HG03060 (cell line): ENCODE data around the gene CCDC97.
"Not testable (repeated sequence)": the region's sequence is repeated elsewhere in the genome, so short reads cannot be mapped to it uniquely, and the experiment has no call there.

ENCODE experiments used
- ATAC-seq: cut with Tn5 transposase; IDR thresholded peaks from one replicate; pipeline ENCODE4 v1.9.1; 2021; ENCODE audit warnings: low read depth, moderate number of reproducible peaks; ENCODE audit not compliant: unreplicated experiment

CCDC97 gene

GRCh38 chr19:41310033-41310831 lies at the start of gene CCDC97:
TSS of gene CCDC97 (plus strand) at chr19:41310172. CDS start at chr19:41310311, 139 bp downstream.
- ATAC-seq = peak; percentile 47

- ATAC-seq = no peak
Observed at GRCh38 chr19:41261474-41262190, 48.3 kb upstream of the CCDC97 start.

- ATAC-seq = no peak
Observed at GRCh38 chr19:41263042-41263849, 46.7 kb upstream of the CCDC97 start.

DNA sequence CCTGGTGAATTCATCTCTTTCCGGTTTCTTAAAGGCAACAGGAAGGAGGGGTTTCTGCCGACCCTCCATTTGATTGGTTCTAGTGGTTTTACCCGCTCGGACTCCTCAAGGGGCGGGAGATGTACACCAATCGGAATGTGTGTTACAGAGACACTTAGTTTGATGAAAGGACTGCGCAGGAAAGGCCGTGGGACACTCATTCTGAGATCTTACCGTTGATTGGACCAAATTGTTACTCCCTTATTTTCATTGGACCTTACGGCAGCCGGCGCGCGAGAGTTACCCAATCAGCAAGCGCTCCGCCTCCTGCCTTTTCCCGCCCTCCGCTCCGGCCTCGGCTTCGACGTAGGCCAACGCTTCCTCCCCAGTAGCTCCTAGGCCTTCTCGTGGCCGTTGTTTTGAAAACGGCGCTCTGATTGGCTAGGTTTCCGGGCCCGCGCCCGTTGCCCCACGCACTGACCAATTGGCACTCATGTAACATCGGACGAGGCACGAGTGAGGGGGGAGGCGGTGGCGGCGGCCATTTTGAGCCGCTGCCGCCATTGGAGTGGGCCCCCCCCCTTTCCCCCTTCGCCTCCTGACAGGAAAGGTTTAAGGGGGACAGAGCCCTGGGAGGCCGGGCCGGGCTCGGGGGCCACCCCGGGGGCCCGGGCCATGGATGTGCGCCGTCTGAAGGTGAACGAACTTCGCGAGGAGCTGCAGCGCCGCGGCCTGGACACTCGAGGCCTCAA lies 46.0 kb upstream of the CCDC97 start, which contains the start of gene HNRNPUL1:
Gene HNRNPUL1, plus strand, starts transcription at position 523 of the 731 bp plus-strand sequence. Its CDS starts 132 bp downstream, at position 655.
- peak; percentile 74 for ATAC-seq

DNA sequence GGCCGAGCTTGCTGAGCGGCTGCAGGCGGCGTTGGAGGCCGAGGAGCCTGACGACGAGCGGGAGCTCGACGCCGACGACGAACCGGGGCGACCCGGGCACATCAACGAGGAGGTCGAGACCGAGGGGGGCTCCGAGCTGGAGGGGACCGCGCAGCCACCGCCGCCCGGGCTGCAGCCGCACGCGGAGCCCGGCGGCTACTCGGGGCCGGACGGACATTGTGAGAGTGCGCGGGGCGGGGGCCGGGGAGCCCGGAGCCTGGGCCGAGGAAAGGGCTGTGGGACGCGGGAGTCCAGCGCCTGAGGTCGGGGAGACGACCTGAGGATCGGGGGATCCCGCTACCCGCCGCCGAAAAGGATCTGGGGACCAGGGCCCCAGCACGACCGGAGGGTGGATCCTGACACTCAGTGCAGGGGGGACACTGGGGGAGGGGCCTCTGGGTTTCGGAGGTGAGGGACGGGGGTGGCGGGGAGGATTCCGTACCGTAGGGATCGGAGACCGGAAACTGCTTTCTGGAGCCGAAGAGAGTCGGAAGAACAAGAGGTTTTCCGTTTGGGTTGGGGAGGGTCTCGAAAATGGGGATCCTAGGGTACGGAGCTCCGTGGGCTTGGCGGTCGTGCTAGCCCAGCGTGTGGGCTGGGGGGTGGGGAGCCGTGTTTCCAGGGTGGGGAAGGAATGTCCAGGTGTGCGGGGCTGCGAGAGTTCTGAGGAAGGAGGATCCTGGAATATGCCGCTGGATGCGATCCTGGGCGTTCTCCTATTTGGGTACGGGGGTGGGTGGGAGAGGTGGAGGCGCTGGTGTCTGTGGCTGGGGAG lies 45.2 kb upstream of the CCDC97 start:
- no peak for ATAC-seq

GRCh38 chr19:41265395-41266153 lies 44.4 kb upstream of the CCDC97 start:
- ATAC-seq = no peak

DNA sequence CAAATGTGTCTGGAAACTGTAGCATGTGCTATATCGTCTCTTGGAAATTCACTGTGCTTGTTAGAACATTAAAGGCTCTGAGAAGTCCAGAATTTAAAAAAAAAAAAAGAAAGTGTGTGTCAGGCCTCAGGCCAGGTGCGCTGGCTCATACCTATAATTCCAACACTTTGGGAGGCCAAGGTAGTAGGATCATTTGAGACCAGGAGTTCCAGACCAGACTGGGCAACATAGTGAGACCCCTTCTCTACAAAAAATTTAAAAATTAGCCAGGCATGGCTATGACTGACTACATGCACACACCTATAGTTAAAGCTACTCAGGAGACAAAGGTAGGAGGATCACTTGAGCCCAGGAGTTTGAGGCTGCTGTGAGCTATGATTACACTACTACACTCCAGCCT lies 40.9 kb upstream of the CCDC97 start:
- ATAC-seq = no peak

- ATAC-seq = no peak
Observed at GRCh38 chr19:41269571-41269970, 40.4 kb upstream of the CCDC97 start.

DNA sequence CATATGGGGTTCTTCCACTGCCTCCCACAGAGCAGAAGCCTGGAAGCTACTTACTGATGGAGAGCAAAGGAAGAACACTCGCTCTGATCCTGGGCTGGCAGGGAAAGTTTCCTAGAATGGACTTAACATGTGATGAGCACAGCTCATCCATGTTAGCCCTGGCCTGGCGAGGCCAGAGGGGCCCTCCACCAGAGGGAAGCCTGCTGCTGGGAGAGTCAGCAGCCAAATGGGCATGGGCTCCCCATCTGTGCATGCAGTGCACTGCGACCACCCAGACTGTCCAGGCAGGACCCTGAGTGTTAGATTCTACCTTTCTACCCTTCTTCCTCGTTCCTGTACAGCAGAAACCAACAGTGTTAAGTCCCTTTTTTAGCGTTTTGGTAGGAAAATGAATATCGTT lies 36.9 kb upstream of the CCDC97 start:
- no peak for ATAC-seq

DNA sequence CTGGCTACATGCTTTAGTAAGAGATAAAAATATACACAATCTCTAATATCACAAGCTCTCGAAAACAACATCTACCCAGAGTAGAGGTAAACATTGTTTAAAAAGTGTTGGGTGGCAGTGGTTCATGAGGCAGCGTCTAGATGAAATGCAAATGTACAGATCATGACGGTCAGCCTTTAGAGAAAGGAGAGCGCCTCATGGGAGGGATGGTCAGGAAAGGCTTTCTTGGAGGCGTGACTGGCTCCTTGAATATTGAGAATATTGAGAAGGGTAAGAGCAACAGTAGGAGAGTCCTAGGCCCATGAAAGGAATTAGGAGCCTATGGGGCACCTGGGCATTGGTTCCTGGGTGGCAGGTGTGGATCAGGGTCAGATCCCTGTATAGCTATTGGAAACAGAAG lies 35.2 kb upstream of the CCDC97 start:
- no peak for ATAC-seq

GRCh38 chr19:41276231-41276630 lies 33.7 kb upstream of the CCDC97 start:
- ATAC-seq = no peak

GRCh38 chr19:41278478-41278877 lies 31.5 kb upstream of the CCDC97 start:
- ATAC-seq = no peak

DNA sequence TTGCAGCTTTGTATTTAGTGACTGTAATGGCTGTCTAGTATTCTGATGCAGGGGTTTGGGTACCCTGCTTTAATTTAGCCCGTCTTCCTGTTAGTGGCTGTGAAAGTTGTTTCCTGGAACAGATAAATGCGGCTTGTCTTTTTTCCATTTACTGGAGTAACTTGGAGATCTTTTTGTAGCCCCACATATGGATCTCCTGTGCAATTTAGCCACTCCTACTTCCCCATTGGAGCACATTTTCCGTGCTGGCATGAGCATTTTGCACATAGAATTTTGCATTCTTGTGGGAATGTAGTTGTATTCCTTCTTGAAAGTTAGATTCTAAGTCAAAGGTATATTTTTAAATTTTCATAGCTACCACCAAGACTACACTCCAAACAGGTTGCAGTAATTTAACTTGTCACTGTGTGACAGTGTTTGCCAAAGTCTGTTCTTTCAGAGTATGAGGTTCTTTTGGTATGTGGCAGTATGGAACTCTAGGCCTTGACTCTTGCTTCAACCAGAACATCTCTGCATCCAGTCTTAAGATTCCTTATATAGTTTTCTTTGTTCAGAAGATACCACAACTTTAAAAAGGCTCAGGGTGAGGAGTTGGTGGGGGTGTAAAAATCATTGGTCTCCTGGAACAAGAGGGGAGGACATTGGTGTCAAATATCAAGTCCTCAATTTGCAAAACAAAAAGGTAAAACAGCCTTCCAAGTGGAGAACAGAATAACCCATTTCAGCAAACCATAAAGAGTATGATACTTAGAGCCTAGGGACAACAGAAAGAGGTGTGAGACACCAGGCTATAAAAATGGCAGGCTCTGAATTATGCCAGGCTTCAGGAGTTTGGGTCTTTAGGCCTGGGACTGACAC lies 21.1 kb upstream of the CCDC97 start:
- ATAC-seq = no peak

DNA sequence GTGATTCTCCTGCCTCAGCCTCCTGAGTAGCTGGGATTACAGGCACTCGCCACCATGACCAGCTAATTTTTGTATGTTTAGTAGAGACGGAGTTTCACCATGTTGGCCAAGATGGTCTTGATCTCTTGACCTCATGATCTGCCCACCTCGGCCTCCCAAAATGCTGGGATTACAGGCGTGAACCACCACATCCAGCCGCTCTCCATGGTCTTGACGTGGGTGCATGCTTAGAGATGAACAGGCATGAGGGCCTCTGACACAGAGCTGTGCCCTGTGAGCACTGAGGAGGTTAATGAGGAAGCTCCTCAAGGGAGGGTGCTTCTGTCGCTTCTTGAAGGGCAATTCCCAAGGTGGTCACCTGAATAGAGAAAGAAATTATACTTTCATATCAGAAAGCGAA lies 20.2 kb upstream of the CCDC97 start:
- ATAC-seq = not testable (repeated sequence)

DNA sequence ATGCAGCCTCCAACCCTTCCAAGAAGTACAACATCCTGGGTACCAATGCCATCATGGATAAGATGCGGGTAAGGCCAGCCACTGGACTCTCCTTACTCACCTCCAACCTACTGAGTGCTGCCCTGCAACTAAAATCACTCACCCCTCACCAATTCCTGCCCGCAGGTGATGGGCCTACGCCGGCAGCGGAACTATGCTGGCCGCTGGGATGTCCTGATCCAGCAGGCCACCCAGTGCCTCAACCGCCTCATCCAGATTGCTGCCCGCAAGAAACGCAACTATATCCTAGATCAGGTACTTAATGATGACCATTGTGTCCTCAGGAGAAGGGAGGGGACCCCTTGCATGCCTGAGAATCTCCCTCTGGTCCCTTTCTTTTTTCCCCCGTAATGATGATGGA lies 15.6 kb upstream of the CCDC97 start:
- ATAC-seq = no peak

GRCh38 chr19:41295499-41295898 lies 14.5 kb upstream of the CCDC97 start:
- ATAC-seq = no peak

DNA sequence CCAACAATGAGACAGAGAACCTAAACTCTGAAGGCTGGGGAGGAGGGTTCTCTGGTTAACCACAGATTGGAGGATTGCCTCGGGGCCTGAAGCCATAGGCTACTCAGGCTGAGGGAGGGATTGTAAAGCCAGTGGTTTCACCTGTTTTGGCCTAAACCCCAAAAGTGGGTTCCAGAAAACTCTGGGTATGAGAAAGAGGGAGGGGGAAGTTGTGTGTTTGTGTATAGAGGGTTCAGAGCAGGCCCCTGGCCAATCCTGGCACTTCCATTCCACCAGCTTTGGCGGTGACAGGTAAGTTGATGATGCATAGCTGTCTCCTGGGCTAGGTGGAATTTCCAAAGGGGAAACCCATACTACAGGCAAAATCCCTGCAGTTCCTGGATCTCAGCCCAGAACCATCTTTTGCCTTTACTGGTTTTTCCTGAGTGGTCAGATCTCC lies 13.5 kb upstream of the CCDC97 start:
- no peak for ATAC-seq
